SKM-1 treated with dmso at 0.1 percent for 144 hours (cell line): Measurements from ENCODE around the gene KRT7.
A peak's percentile ranks its signal among the peaks of the same experiment; 100 is the strongest.

Source experiments
- DNase-seq: peaks from one replicate; lab custom pipeline; 2025; ENCODE audit not compliant: unreplicated experiment; lab: John Stamatoyannopoulos, UW

The KRT7 gene

DNA sequence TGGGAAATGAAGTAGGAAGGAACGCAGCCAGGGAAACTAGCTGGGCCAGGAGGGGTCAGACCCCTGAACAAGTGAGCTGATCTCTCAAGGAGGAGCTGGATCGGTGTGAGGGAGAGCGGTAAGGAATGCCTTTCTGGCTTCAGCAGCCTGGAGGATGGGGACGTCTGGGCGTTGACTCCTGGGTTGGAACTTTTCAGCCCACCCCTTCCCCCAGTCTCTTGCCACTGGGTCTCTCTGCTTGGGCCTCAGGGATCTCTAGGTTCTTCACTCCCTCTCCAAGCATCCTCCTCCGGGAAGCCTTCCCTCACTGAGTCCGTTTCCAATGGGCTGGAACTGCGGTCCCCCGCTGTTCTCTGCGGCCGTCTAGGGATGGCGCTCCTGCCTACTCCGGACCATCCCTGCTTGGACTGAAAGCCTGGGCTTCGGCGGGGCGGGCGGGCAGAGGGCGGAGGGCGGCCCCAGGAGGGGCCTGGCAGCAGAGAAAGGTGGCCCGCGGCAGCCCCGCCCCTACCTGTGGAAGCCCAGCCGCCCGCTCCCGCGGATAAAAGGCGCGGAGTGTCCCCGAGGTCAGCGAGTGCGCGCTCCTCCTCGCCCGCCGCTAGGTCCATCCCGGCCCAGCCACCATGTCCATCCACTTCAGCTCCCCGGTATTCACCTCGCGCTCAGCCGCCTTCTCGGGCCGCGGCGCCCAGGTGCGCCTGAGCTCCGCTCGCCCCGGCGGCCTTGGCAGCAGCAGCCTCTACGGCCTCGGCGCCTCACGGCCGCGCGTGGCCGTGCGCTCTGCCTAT is at the start of gene KRT7:
TSS of gene KRT7 (plus strand) at position 570 of the 788 bp plus-strand sequence. CDS start at position 624, 54 bp downstream.
- no peak for DNase-seq

DNA sequence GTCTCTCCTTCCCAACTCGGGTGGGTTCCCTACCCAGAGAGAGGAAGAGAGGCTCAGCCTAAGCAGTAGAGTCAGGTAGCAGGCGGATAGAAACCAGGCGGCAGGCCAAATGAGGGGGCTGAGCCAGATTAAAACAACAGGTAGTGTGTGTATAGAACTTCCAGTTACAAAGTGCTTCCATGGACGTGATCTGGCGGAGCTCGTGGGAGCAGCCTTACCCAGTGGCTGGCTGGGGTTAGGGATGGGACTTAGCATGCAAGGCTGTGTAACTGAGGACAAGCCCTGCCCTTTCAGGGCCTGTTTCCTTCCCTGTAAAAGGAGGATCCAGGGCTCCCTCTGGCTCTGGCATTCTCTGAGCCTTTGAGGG is 49.5 kb upstream of the KRT7 start:
- no peak for DNase-seq

DNA sequence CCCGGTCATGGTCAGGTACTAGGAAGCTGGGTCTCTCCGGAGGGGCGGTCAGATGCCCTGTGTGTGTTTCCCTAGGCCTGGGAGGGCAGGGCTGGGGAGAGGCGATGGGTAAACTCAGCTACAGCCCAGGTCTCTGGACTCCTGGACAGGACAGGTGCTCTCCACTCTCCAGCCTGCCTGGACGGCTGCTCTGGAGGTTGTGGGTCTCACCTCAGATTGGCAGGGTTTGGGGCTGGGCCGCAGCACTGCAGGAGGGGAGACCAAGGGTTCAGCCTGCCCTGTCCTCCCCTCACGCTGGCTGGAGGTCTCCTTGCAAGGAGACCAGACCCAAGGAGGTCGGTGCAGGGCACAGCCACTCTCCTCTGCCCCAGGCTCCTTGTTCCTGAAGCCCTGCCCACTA is 49.1 kb upstream of the KRT7 start:
- DNase-seq, result no peak

DNA sequence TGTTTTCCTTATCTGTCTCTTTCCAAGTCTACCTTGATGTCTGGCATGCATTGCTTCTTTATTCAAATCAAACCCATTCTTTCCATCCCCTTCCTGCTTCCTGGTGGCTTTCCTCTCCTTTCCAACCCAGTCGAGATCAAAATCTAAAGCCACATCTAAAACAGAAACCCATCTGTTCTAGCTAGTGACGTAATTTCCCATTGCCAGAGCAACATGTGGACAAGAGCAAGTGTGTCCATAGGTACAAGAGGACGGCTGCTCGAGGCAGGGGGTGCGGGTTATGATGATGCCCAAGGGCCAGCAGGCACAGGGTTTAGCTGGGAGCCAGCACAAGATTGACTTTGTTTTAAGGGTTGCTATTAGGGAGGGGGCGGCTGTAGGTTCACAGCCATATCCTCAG is 48.2 kb upstream of the KRT7 start:
- no peak for DNase-seq

DNA sequence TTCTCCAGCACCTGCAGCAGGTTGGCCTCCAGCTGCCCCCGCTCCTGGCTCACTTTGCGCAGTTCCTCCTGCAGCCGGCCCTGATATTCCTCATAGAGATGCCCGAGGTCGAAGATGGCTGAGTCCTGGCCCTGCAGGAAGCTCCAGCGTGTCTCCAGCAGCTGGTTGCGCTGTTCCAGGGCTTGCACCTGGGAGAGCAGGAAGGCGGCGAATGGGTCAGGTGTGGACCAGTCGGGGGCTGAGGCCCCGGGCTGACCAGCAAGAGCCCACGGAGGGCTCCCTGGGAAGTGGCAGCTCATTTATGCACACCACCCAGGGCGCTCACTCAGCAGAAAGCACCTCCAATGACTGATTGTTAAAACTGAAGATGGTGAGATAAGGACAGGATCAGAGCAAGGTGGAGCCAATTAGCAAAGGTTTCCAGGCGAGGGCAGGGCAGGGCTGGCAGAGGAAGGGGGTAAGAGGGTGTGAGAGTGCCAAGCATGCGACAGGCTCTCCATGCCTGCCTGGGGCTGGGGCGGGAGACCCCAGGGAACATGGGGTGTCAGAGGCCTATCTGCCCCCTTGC is 47.6 kb upstream of the KRT7 start:
- no peak for DNase-seq

GRCh38 chr12:52186118-52186840 is 46.8 kb upstream of the KRT7 start:
- DNase-seq, result no peak

DNA sequence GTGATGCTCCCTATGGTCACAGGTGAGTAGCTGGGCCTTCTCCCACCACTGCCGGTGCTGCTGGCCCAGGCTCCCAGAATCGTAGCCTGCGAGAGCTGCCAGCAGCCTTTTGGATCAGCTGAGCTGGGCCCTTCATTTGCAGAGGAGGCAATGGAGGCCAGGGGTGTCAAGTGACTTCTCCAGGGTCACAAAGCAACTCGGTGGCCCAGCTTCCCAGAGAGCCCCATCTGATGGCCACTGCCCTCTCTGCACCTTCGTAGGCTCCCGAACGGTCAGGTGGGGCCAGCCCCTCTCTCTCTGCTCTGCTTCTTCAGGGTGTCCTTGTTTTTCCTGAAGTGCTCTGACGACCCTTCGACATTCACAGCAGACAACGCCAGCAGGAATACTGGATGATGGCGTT is 45.8 kb upstream of the KRT7 start:
- no peak for DNase-seq

DNA sequence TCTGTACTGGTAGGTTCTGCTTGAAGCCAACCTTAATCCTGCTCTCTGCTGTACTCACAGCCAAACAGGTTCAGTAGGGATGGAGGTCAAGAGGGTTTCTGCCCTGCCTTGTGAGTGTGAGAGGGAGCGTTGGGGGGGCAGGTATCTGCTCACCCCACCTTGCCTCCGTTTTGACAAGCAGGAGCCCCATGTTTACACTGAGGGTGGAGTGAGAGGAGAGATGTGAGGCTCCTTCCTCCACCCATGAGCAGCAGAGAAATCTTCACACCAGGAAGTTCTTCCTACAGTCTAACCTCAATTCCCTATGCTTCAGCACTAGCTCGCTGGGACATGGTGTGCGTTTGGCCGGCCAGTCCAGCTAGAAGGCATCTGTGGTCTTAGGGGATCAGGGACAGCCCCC is 45.4 kb upstream of the KRT7 start:
- DNase-seq, result no peak

GRCh38 chr12:52188658-52189057 is 44.4 kb upstream of the KRT7 start:
- DNase-seq, result no peak

- no peak for DNase-seq
Observed at GRCh38 chr12:52189376-52190174, 43.5 kb upstream of the KRT7 start.

DNA sequence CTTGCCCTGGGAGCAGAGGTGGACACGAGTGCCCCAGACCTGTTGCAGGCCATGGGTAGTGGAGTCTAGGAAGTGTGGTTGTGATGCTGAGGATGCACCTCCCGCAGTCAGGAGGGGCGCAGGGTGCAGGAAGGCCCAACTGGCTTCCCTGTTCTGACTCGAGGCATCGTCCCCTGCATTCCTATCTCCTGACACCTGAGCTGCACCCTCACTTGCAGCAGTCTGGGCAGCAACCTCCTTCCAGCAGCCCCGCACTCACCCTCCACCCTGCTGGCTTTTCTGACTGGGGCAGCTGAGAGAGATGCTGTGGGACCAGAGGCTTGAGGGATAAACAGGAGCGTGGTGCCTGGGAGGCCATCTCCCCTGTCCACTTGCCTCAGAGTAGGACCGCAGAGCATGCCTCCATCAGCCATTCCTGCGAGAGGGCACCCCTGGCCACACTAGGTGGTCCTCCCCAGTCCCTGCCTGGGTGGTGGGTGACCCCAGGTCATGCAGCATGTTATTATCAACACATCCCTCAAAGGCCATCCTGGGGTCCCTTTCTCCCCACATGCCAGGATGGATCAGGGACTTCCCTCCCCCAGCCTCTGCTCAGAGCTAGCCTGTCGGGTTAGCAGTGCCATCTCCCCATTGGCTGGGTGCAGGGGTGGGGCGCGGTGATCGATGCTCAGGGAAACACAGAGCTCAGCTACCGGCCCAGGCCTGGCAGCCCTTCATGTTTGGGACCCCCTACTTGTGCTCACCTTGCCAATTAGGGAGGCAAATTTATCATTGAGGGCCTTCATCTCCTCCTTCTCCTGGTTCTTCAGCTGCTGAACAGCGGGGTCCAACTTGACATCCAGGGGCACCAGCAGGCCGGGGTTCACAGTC is 41.9 kb upstream of the KRT7 start:
- DNase-seq, result no peak

GRCh38 chr12:52191841-52192791 is 40.9 kb upstream of the KRT7 start, which contains the start of gene KRT80:
KRT80 (minus strand) TSS chr12:52192014; CDS start chr12:52191902, 112 bp downstream.
- no peak for DNase-seq

DNA sequence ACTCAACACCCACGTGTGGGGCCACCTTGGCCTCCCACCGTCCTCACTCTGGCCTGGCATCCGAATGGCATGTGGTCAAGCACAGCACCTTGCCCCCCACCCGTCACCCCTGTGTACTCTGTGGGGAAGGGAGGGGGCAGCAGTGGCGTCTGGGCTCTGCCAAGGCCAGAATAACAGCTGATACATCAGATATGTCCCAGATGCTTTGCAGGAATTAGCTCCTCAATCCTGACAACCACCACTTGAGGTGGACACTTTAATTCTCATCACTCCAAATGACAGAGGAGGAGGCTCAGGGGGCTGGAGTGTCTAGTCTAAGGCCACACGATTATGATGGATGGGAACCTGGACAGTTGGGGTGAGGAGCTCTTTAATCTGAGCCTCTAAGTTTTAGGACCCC is 39.5 kb upstream of the KRT7 start:
- DNase-seq, result no peak

GRCh38 chr12:52193991-52194390 is 39.1 kb upstream of the KRT7 start:
- no peak for DNase-seq

- no peak for DNase-seq
Observed at GRCh38 chr12:52195065-52195730, 37.8 kb upstream of the KRT7 start.

- DNase-seq, result peak; percentile 49
Observed at GRCh38 chr12:52197371-52198231, 35.4 kb upstream of the KRT7 start.

GRCh38 chr12:52198454-52199215 is 34.4 kb upstream of the KRT7 start:
- DNase-seq, result peak; percentile 61
